GM12878 (cell line): ENCODE results near the gene ASB2. TPM values are rescaled to one million over a fixed set of nuclear protein-coding genes. Genes with fewer than 3 reads are reported as not detected.

Experiments
- BHLHE40 ChIP-seq, 2 experiments: fragments of 450-650 bp in 1 of 2; IDR thresholded peaks; 2 replicates each; pipeline ENCODE4 v1.6.1; 2011 to 2017; ENCODE audit warnings: low read depth in 2 of 2, borderline replicate concordance in 1 of 2, improper control_type of control experiment in 1 of 2, low read length in 1 of 2, mild to moderate bottlenecking in 1 of 2
- BMI1 ChIP-seq: fragments of 450-650 bp; IDR thresholded peaks from 2 replicates; pipeline ENCODE4 v1.6.1; 2016; ENCODE audit warnings: mild to moderate bottlenecking, moderate library complexity, borderline replicate concordance
- CREM ChIP-seq: IDR thresholded peaks from 2 replicates; pipeline ENCODE4 v1.6.1; 2014; ENCODE audit warnings: antibody characterized with exemption, low read depth
- EED ChIP-seq: sonication (generic); IDR thresholded peaks from 2 replicates; pipeline ENCODE4 v1.6.1; 2016; ENCODE audit warnings: antibody characterized with exemption, low read depth
- ETV6 ChIP-seq, 2 experiments: fragments of 450-650 bp in 1 of 2; IDR thresholded peaks in 1 of 2; conservative IDR thresholded peaks in 1 of 2; 2 replicates each; pipeline ENCODE4 v1.6.1; 2014; ENCODE audit warnings: antibody characterized with exemption in 1 of 2, borderline replicate concordance in 1 of 2, low read depth in 1 of 2, mild to moderate bottlenecking in 1 of 2, moderate library complexity in 1 of 2
- GABPA ChIP-seq: IDR thresholded peaks from 2 replicates; pipeline ENCODE4 v1.6.1; 2014; ENCODE audit warnings: antibody characterized with exemption, low read depth, mild to moderate bottlenecking, inconsistent platforms
- HDAC6 ChIP-seq: fragments of 200-600 bp; sonication (generic); IDR thresholded peaks from one replicate; pipeline ENCODE4 v1.8.0; 2017; ENCODE audit warnings: antibody characterized with exemption; ENCODE audit not compliant: unreplicated experiment
- JUNB ChIP-seq: IDR thresholded peaks from 2 replicates; pipeline ENCODE4 v1.6.1; 2016; ENCODE audit warnings: antibody characterized with exemption, mild to moderate bottlenecking
- NFYA ChIP-seq: IDR thresholded peaks from 2 replicates; pipeline ENCODE4 v1.6.1; 2011; ENCODE audit warnings: low read depth, mild to moderate bottlenecking, low read length, improper control_type of control experiment, borderline replicate concordance
- PAX5 ChIP-seq: IDR thresholded peaks from 2 replicates; pipeline ENCODE4 v1.6.1; 2011; ENCODE audit warnings: low read depth, low read length, borderline replicate concordance
- RAD51 ChIP-seq: fragments of 450-650 bp; IDR thresholded peaks from 2 replicates; pipeline ENCODE4 v1.6.1; 2016; ENCODE audit warnings: moderate library complexity, mild to moderate bottlenecking, inconsistent platforms
- RB1 ChIP-seq: fragments of 450-650 bp; formaldehyde crosslinking; IDR thresholded peaks from 2 replicates; pipeline ENCODE4 v1.6.1; 2017; ENCODE audit warnings: mild to moderate bottlenecking, borderline replicate concordance
- RCOR1 ChIP-seq: conservative IDR thresholded peaks from 2 replicates; pipeline ENCODE4 v1.6.1; 2012; ENCODE audit warnings: low read depth, low read length, improper control_type of control experiment
- RELA ChIP-seq: fragments of 450-650 bp; IDR thresholded peaks from 2 replicates; pipeline ENCODE4 v1.8.0; 2014; ENCODE audit warnings: borderline replicate concordance; ENCODE audit not compliant: partially characterized antibody
- SREBF1 ChIP-seq: IDR thresholded peaks from 2 replicates; pipeline ENCODE4 v1.6.1; 2012; ENCODE audit warnings: mild to moderate bottlenecking, low read length
- TAF1 ChIP-seq: IDR thresholded peaks from 2 replicates; pipeline ENCODE4 v1.6.1; 2011; ENCODE audit warnings: mild to moderate bottlenecking, low read depth, low read length, borderline replicate concordance
- TBL1XR1 ChIP-seq: IDR thresholded peaks from 2 replicates; pipeline ENCODE4 v1.6.1; 2012; ENCODE audit warnings: low read depth, low read length, improper control_type of control experiment
- TCF3 ChIP-seq: IDR thresholded peaks from 2 replicates; pipeline ENCODE4 v1.6.1; 2012; ENCODE audit warnings: low read depth, mild to moderate bottlenecking, low read length, borderline replicate concordance; ENCODE audit not compliant: insufficient read depth
- YY1 ChIP-seq: IDR thresholded peaks from 2 replicates; pipeline ENCODE4 v1.6.1; 2011; ENCODE audit warnings: low read depth, mild to moderate bottlenecking, low read length
- ZNF217 ChIP-seq: fragments of 450-650 bp; IDR thresholded peaks from 2 replicates; pipeline ENCODE4 v1.6.1; 2017; ENCODE audit warnings: antibody characterized with exemption, mild to moderate bottlenecking
- ZNF384 ChIP-seq: IDR thresholded peaks from 2 replicates; pipeline ENCODE4 v1.6.1; 2012; ENCODE audit warnings: low read depth, mild to moderate bottlenecking, low read length, improper control_type of control experiment, borderline replicate concordance
- polyA plus RNA-seq, 11 experiments: library from polyadenylated mRNA; depleted of rRNA in 4 of 11; unstranded in 6 of 11; stranded (reverse) in 5 of 11; fragments of >200 nt; fragmentation: Nextera tagmentation in 4 of 11; fragmentation: Illumina TruSeq in 1 of 11; extraction: Ambion mirVana in 4 of 11; extraction: Trizol in 1 of 11; gene quantifications; 1 replicate in 1 of 11; 2 replicates in 10 of 11; pipeline versions ENCODE4 v1.2.1 to v1.2.3, GENCODE V29; 2011 to 2016; ENCODE audit warnings: inconsistent platforms in 2 of 11, missing spikeins in 2 of 11, low read depth in 1 of 11
- total RNA-seq, 4 experiments: library from RNA; depleted of rRNA in 3 of 4; stranded (reverse); fragments of >200 nt in 3 of 4; fragmentation: Illumina TruSeq in 1 of 4; extraction: Trizol in 1 of 4; gene quantifications; 2 replicates each; pipeline versions ENCODE4 v1.2.1 to v1.2.3, GENCODE V29; 2013 to 2021
- TF ChIP-seq, protein P1 (sequence below): fragments of 150-350 bp; IDR thresholded peaks from 2 replicates; pipeline ENCODE4 v1.6.1; 2014; ENCODE audit warnings: mild to moderate bottlenecking, low read depth, low read length
- TF ChIP-seq, protein P2 (sequence below): fragments of 450-650 bp; IDR thresholded peaks from 2 replicates; pipeline ENCODE4 v1.6.1; 2016; ENCODE audit warnings: mild to moderate bottlenecking, moderate library complexity, borderline replicate concordance
- TF ChIP-seq, protein P3 (sequence below): fragments of 450-650 bp; IDR thresholded peaks from 2 replicates; pipeline ENCODE4 v1.6.1; 2017; ENCODE audit warnings: borderline replicate concordance

The ASB2 gene
- total and polyA plus RNA-seq, 10 of the 15 experiments (the other 5 are each of a cell fraction or from before 2014, with no cell fraction given): 3.0 to 54.8 (median 33.5) TPM

DNA sequence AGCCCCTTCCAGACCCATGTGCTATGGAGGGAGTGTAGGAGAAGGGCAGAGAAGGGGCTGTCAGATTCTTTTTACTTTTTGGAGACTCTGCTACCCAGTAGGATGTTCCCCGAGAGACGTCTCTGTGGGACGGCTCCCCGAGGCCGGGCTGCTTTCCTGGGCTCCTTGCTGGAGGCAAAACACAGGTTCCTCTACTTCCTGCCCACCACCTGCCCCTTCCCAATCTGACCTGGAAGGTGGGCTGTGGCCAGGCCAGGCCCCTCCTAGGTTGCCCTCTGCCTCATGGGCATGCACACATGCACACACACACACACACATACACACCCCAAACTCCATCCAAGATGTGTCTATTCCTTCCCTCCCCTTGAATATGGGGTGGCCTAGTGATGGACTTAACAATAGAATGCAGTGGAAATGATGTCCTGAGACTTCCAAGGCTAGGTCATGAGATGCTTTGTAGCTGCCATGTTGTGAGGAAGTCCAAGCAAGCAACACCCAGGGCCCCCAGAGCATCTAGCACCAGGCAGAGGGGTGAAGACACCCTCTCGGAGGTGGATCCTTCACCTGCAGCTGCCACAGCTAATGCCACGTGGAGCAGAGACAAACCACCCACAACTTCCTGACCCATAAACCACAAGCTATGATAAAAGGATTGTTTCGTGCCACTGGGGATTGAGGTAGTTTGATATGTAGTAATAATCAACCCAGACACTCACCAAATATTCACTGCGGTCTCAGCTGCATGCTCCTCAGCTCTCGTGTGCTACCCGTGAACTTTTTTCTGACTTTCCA, 1.6 kb upstream of the ASB2 start (continued):
- TF ChIP-seq TAF1: 0 out of 2 replicates have a peak, but pooled peaks have one; percentile 19
- TF ChIP-seq BMI1: peak; percentile 57
- TF ChIP-seq RCOR1: no peak; the same call in 1 of the 2 replicates
- peak; percentile 79; the same call in 1 of the 2 replicates for TF ChIP-seq TBL1XR1
- TF ChIP-seq, protein P1, sequence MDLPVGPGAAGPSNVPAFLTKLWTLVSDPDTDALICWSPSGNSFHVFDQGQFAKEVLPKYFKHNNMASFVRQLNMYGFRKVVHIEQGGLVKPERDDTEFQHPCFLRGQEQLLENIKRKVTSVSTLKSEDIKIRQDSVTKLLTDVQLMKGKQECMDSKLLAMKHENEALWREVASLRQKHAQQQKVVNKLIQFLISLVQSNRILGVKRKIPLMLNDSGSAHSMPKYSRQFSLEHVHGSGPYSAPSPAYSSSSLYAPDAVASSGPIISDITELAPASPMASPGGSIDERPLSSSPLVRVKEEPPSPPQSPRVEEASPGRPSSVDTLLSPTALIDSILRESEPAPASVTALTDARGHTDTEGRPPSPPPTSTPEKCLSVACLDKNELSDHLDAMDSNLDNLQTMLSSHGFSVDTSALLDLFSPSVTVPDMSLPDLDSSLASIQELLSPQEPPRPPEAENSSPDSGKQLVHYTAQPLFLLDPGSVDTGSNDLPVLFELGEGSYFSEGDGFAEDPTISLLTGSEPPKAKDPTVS: no peak
- no peak for TF ChIP-seq NFYA
- TF ChIP-seq RAD51: peak; percentile 83
- peak; percentile 92 for TF ChIP-seq CREM
- peak; percentile 95 for TF ChIP-seq TCF3
- TF ChIP-seq, protein P2, sequence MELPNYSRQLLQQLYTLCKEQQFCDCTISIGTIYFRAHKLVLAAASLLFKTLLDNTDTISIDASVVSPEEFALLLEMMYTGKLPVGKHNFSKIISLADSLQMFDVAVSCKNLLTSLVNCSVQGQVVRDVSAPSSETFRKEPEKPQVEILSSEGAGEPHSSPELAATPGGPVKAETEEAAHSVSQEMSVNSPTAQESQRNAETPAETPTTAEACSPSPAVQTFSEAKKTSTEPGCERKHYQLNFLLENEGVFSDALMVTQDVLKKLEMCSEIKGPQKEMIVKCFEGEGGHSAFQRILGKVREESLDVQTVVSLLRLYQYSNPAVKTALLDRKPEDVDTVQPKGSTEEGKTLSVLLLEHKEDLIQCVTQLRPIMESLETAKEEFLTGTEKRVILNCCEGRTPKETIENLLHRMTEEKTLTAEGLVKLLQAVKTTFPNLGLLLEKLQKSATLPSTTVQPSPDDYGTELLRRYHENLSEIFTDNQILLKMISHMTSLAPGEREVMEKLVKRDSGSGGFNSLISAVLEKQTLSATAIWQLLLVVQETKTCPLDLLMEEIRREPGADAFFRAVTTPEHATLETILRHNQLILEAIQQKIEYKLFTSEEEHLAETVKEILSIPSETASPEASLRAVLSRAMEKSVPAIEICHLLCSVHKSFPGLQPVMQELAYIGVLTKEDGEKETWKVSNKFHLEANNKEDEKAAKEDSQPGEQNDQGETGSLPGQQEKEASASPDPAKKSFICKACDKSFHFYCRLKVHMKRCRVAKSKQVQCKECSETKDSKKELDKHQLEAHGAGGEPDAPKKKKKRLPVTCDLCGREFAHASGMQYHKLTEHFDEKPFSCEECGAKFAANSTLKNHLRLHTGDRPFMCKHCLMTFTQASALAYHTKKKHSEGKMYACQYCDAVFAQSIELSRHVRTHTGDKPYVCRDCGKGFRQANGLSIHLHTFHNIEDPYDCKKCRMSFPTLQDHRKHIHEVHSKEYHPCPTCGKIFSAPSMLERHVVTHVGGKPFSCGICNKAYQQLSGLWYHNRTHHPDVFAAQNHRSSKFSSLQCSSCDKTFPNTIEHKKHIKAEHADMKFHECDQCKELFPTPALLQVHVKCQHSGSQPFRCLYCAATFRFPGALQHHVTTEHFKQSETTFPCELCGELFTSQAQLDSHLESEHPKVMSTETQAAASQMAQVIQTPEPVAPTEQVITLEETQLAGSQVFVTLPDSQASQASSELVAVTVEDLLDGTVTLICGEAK: no peak; the same call in 1 of the 2 replicates
- peak; percentile 47; the same call in 1 of the 2 replicates for TF ChIP-seq ZNF384
- no peak for TF ChIP-seq GABPA
- peak in 1 of 2 experiments; percentile 91; a peak in 2 of 4 replicates for TF ChIP-seq ETV6 (conservative IDR thresholded peaks at IDR 0.05 in 1 of 2, IDR thresholded peaks at IDR 0.05 in 1 of 2; ENCODE audit: borderline replicate concordance in 1 of 2, low read depth in 1 of 2)
- TF ChIP-seq SREBF1: no peak
- TF ChIP-seq HDAC6: no peak
- peak; percentile 77 for TF ChIP-seq RELA
- TF ChIP-seq EED: peak; percentile 82
- TF ChIP-seq BHLHE40 (IDR thresholded peaks at IDR 0.05; ENCODE audit: borderline replicate concordance in 1 of 2, low read depth in 2 of 2, low read length in 1 of 2): peak; percentile 95
- peak; percentile 25; the same call in 1 of the 2 replicates for TF ChIP-seq RB1
- TF ChIP-seq, protein P3, sequence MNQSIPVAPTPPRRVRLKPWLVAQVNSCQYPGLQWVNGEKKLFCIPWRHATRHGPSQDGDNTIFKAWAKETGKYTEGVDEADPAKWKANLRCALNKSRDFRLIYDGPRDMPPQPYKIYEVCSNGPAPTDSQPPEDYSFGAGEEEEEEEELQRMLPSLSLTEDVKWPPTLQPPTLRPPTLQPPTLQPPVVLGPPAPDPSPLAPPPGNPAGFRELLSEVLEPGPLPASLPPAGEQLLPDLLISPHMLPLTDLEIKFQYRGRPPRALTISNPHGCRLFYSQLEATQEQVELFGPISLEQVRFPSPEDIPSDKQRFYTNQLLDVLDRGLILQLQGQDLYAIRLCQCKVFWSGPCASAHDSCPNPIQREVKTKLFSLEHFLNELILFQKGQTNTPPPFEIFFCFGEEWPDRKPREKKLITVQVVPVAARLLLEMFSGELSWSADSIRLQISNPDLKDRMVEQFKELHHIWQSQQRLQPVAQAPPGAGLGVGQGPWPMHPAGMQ: no peak
- TF ChIP-seq JUNB: peak; percentile 67; the same call in 1 of the 2 replicates
- peak; percentile 95 for TF ChIP-seq PAX5
- TF ChIP-seq YY1: peak; percentile 90
- peak; percentile 66; the same call in 1 of the 2 replicates for TF ChIP-seq ZNF217
